Right lobe of liver (tissue), 6 donors: ENCODE results near the gene DCLRE1B. TPM values are rescaled to one million over a fixed set of nuclear protein-coding genes. Genes with fewer than 3 reads are reported as not detected.
A peak's percentile ranks its signal among the peaks of the same experiment; 100 is the strongest.

Source experiments
- ATAC-seq, 4 donors: fragments of 200-7000 bp; cut with Tn5 transposase; one replicate each; pipeline ENCODE4 v1.9.1; 2020; ENCODE audit warnings: mild to moderate bottlenecking in 4 of 4, moderate library complexity in 4 of 4
- DNase-seq, 3 donors: peaks; one replicate each; pipeline ENCODE4 v3.0.0-alpha.2; 2020
- H3K27ac ChIP-seq, 3 donors: fragments of 200-600 bp; one replicate each; pipeline ENCODE4 v1.8.0; 2022
- H3K27me3 ChIP-seq, 2 donors: fragments of 200-600 bp; one replicate each; pipeline ENCODE4 v1.8.0; 2022
- H3K36me3 ChIP-seq, 4 donors: fragments of 200-600 bp; sonication (generic) in 1 of 4; one replicate each; pipeline versions ENCODE4 v1.5.1 to v1.8.0; 2017 to 2022; ENCODE audit warnings: control low read depth in 1 of 4
- H3K4me1 ChIP-seq, 4 donors: fragments of 200-600 bp; sonication (generic) in 1 of 4; one replicate each; pipeline versions ENCODE4 v1.5.1 to v1.8.0; 2017 to 2022; ENCODE audit warnings: control low read depth in 1 of 4
- H3K4me3 ChIP-seq, 3 donors: fragments of 200-600 bp; one replicate each; pipeline ENCODE4 v1.8.0; 2022
- H3K9me3 ChIP-seq, 4 donors: fragments of 200-600 bp; sonication (generic) in 1 of 4; one replicate each; pipeline versions ENCODE4 v1.5.1 to v1.8.0; 2017 to 2022; ENCODE audit warnings: control low read depth in 1 of 4
- CTCF ChIP-seq, 4 donors: fragments of 200-600 bp in 3 of 4; fragments of 450-650 bp in 1 of 4; IDR thresholded peaks; one replicate each; pipeline versions ENCODE4 v1.5.1 to v1.8.0; 2016 to 2022; ENCODE audit warnings: antibody characterized with exemption in 4 of 4, mild to moderate bottlenecking in 2 of 4
- POLR2A ChIP-seq: fragments of 450-650 bp; IDR thresholded peaks from one replicate; pipeline ENCODE4 v1.6.1; 2017; ENCODE audit warnings: antibody characterized with exemption, mild to moderate bottlenecking
- WGBS: methylation state at CpG from one replicate; pipeline ENCODE4 v1.1.6; 2018; ENCODE audit warnings: low coverage, low lambda C conversion rate; ENCODE audit not compliant: insufficient coverage; ENCODE audit errors: missing lambda C conversion rate; 5-methylcytosine and 5-hydroxymethylcytosine counted together
- intact Hi-C, 2 donors: fragments of 100-400 bp; cut with DNase I; formaldehyde crosslinking; loops; one replicate each; pipeline versions ENCODE4 v1.11.2 to v1.14.1; 2022
- total RNA-seq, 6 experiments: library from RNA; depleted of rRNA in 2 of 6; stranded (reverse); fragments of >200 nt in 2 of 6; fragmentation: NEBNext Ultra II Directional in 3 of 6; extraction: Animal tissue kit (Norgen Biotek cat#: 25700) in 3 of 6; gene quantifications; one replicate each; pipeline versions ENCODE4 v1.1.0 to v1.2.4, GENCODE V29; 2016 to 2023
- donor health status: DM: no; HTN: yes; CAD: no.
- donor health status: DM: no; HTN: no; CAD: no.
- donor health status: DM: no; HTN: no; CAD: no.
- donor health status: DM: no; HTN: yes; CAD: no.
- donor health status: DM: no; HTN: yes; CAD: no.

DCLRE1B gene
- total RNA-seq, 6 experiments from 2014 or later: 1.6 to 3.3 (median 1.9) TPM

DNA sequence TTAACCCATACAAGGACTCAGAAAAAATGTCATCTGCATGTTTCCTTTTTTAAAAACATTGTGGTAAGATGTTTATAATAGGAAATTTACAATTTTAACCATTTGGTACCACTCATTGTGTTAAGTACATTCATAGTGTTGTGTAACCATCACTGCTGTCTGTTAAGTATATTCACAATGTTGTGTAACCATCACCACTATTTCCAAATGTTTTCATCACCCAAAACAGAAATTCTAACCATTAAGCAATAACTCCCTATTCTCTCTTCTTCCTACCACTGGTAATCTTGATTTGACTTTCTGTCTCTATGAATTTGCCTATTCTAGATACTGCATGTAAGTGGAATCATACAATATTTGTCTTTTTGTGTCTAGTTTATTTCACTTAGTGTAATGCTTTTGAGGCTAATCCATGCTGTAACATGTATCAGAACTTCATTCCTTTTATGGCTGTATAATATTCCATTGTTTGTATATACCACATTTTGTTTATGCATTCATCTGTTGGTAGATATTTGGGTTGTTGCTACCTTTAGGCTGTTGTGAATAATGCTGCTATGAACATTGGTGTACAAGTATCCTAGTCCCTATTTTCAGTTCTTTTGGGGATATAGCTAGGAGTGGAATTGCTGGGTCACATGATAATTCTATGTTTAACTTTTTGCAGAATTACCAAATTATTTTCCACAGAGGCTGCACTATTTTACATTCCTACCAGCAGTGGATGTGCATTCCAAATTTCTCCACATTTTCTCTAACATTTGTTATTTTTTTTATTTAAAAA is 38.1 kb downstream of the DCLRE1B start:
- no peak overlapping the region for H3K4me3 ChIP-seq
- H3K9me3 ChIP-seq: no peaks in the 10 kb centered on the region
- TF ChIP-seq CTCF (IDR thresholded peaks at IDR 0.05): no peak
- TF ChIP-seq POLR2A: no peak
- H3K27ac ChIP-seq: no peak overlapping the region
- no peaks in the 10 kb centered on the region for H3K27me3 ChIP-seq
- H3K36me3 ChIP-seq: peaks cover 0 to 5% (median 0%) of the 10 kb centered on the region in 4 donors
- intact Hi-C loops: no loop called here
- DNase-seq (no peak), ATAC-seq (peak in 3 of 4 donors; percentile 19 to 61 (median 47))
- H3K4me1 ChIP-seq: peaks cover 0 to 38% (median 20%) of the 10 kb centered on the region in 4 donors

DNA sequence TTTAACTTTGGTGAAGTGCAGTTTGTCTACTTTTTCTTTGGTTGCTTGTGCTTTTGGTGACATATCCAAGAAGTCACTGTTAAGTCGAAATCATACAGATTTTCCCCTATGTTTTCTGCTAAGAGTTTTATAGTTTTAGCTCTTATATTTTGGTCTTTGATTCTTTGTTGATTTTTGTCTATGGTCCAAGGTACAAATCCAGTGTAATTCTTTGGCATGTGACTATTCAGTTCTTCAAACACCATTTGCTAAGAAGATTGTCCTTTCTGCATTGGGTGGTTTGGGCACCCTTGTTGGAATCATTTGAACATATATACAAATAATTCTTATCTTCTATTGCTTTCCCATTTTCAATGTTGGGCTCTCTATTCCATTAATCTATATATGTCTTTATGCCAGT is 40.2 kb downstream of the DCLRE1B start:
- H3K9me3 ChIP-seq: no peaks in the 10 kb centered on the region
- no peak overlapping the region for H3K4me3 ChIP-seq
- TF ChIP-seq POLR2A (no peak), CTCF (IDR thresholded peaks at IDR 0.05) (no peak)
- H3K27me3 ChIP-seq: no peaks in the 10 kb centered on the region
- H3K36me3 ChIP-seq: peaks cover 0 to 4% (median 0%) of the 10 kb centered on the region in 4 donors
- peaks cover 0 to 48% (median 27%) of the 10 kb centered on the region in 4 donors for H3K4me1 ChIP-seq
- DNase-seq: no peak
- intact Hi-C loops: no loop called here
- H3K27ac ChIP-seq: no peak overlapping the region
- ATAC-seq: no peak
- WGBS: 77% methylated on average over 1 of the region's 1 CpG

DNA sequence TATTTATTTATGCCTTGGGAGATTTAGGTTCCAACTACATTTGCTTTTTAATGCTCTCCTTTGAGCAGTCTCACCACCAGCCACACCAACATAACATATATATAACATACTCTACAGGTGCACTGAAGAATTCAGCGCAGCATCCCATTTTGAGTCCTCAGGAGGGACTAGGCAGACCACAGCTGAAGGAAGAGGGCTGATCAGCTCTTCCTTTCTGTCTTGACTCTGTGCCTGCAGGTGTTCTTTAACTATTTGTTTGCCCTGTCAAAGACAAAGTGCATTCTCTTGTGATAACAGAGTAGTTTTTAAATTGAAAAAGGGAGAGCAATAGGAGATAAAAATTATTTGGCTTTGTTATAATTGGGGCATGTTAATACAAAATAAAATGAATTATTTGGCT is 41.0 kb downstream of the DCLRE1B start:
- no peak for DNase-seq
- intact Hi-C loops: no loop called here

DNA sequence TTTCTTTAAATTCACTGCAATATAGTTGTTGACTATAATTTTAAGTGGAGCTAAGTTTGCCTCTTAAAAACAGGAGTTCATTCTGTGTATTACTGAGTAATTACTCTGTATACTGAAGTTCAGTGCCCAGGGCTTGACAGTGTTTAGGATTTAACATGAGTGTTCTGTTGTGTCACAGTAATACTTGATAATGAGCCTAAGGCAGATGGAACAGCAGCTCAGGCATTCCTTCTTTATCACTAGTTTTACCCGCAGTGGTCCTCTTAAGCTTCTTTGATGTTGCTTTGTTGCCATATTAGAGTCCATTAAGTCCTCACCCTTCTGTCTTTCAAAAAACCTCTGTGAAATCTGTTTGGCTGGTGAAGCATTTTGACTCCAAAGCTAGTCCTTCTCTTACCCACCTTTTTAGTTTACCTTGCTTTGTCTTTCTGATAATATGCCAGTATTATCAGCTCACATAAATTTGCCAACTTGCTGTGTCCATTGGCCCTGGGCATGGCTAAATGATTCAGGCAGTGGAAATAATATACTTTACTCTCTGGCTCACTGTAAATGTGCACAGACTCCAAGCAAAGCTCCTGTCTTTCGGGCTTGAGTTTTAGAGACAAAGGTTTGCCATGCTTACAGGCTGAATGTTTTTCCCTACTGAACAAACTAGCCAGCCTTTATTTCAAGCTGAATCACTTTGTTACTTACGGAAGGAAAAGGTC is 41.7 kb downstream of the DCLRE1B start:
- peak in 1 of 4 donors; percentile 20 for ATAC-seq
- H3K36me3 ChIP-seq: no peaks in the 10 kb centered on the region
- no peak for DNase-seq
- peak overlapping the region in 1 of 3 donors; percentile 16 for H3K27ac ChIP-seq
- intact Hi-C loops: no loop called here
- WGBS: 42% methylated on average over 3 of the region's 3 CpGs
- no peak for TF ChIP-seq POLR2A
- TF ChIP-seq CTCF (IDR thresholded peaks at IDR 0.05): no peak
- no peaks in the 10 kb centered on the region for H3K27me3 ChIP-seq
- peaks cover 0 to 38% (median 22%) of the 10 kb centered on the region in 4 donors for H3K4me1 ChIP-seq
- H3K9me3 ChIP-seq: no peaks in the 10 kb centered on the region
- H3K4me3 ChIP-seq: no peak overlapping the region

More for the DNA sequence above, 41.0 kb downstream of the DCLRE1B start:
- no peak for ATAC-seq
- H3K4me3 ChIP-seq: no peak overlapping the region
- no peaks in the 10 kb centered on the region for H3K9me3 ChIP-seq
- WGBS: 64% methylated on average over 1 of the region's 1 CpG
- H3K36me3 ChIP-seq: no peaks in the 10 kb centered on the region
- H3K27ac ChIP-seq: no peak overlapping the region
- H3K27me3 ChIP-seq: no peaks in the 10 kb centered on the region
- TF ChIP-seq CTCF (IDR thresholded peaks at IDR 0.05) (no peak), POLR2A (no peak)
- peaks cover 0 to 43% (median 24%) of the 10 kb centered on the region in 4 donors for H3K4me1 ChIP-seq
